ENCODE measurements around the gene RXRA. TPM values are rescaled to one million over a fixed set of nuclear protein-coding genes. Genes with fewer than 3 reads are reported as not detected.

RXRA gene
- polyA plus RNA-seq, 3 donors = 15.8 to 91.0 (median 23.2) TPM

GRCh38 chr9:134481762-134482161 is 155.5 kb downstream of the RXRA start:
- Histone ChIP-seq H3K27ac (ENCODE audit: low read depth in 1 of 2, low read length in 2 of 2) (no peak overlapping the region), H3K4me3 (replicated peaks in 1 of 3; ENCODE audit: low read depth in 2 of 3, low read length in 3 of 3) (no peak overlapping the region), H3K4me1 (ENCODE audit: control insufficient read depth in 1 of 2, insufficient read depth in 2 of 2, low read length in 2 of 2) (no peaks in the 10 kb centered on the region), H2AFZ (ENCODE audit: insufficient read depth, low read depth, low read length, poor library complexity, severe bottlenecking) (no peak overlapping the region), H3K36me3 (replicated peaks in 1 of 2; ENCODE audit: control insufficient read depth in 1 of 2, insufficient read depth in 2 of 2, low read length in 2 of 2) (no peaks in the 10 kb centered on the region), H3K9me3 (replicated peaks in 1 of 2; ENCODE audit: control insufficient read depth in 1 of 2, insufficient read depth in 1 of 2, low read length in 2 of 2) (peaks cover 4 to 13% of the 10 kb centered on the region in 2 donors), H3K4me2 (replicated peaks; ENCODE audit: extremely low read depth, low read length, poor library complexity, severe bottlenecking) (no peak overlapping the region), H3K9ac (ENCODE audit: insufficient read depth, low read length, poor library complexity, severe bottlenecking) (no peak overlapping the region), H3K27me3 (ENCODE audit: control insufficient read depth in 2 of 2, insufficient read depth in 2 of 2, low read length in 2 of 2) (no peaks in the 10 kb centered on the region), H4K20me1 (ENCODE audit: insufficient read depth, low read length) (no peaks in the 10 kb centered on the region), H3K79me2 (ENCODE audit: insufficient read depth, low read length) (no peaks in the 10 kb centered on the region)
- Mint-ChIP-seq H3K4me3 (no peak overlapping the region), H3K9me3 (peaks cover 8 to 19% (median 14%) of the 10 kb centered on the region in 7 donors), H3K4me1 (peaks cover 2% of the 10 kb centered on the region), H3K27ac (no peak overlapping the region), H3K27me3 (ENCODE audit: low read depth in 3 of 3) (peaks cover 1 to 5% (median 3%) of the 10 kb centered on the region in 3 donors), H3K36me3 (no peaks in the 10 kb centered on the region)
- no peak for DNase-seq
- TF ChIP-seq CTCF (IDR thresholded peaks at IDR 0.05) = no peak
- intact Hi-C loops (cut with micrococcal nuclease) = no loop called here
- 91% methylated on average over 5 of the region's 7 CpGs for WGBS (ENCODE audit: insufficient coverage)

GRCh38 chr9:134482226-134482625 is 156.0 kb downstream of the RXRA start:
- peaks cover 0 to 8% of the 10 kb centered on the region in 2 donors for H3K9me3 ChIP-seq (replicated peaks in 1 of 2; ENCODE audit: control insufficient read depth in 1 of 2, insufficient read depth in 1 of 2, low read length in 2 of 2)
- H3K36me3 ChIP-seq (replicated peaks in 1 of 2; ENCODE audit: control insufficient read depth in 1 of 2, insufficient read depth in 2 of 2, low read length in 2 of 2) = no peaks in the 10 kb centered on the region
- H3K27ac ChIP-seq (ENCODE audit: low read depth in 1 of 2, low read length in 2 of 2) = no peak overlapping the region
- no peak overlapping the region for H3K9ac ChIP-seq (ENCODE audit: insufficient read depth, low read length, poor library complexity, severe bottlenecking)
- peaks cover 1 to 5% (median 5%) of the 10 kb centered on the region in 3 donors for H3K27me3 Mint-ChIP-seq (ENCODE audit: low read depth in 3 of 3)
- H3K4me2 ChIP-seq (replicated peaks; ENCODE audit: extremely low read depth, low read length, poor library complexity, severe bottlenecking) = no peak overlapping the region
- H3K4me1 Mint-ChIP-seq = peaks cover 2% of the 10 kb centered on the region
- H3K9me3 Mint-ChIP-seq = peaks cover 5 to 14% (median 9%) of the 10 kb centered on the region in 7 donors
- intact Hi-C loops (cut with micrococcal nuclease) = no loop called here
- H3K4me3 ChIP-seq (replicated peaks in 1 of 3; ENCODE audit: low read depth in 2 of 3, low read length in 3 of 3) = no peak overlapping the region
- H3K4me1 ChIP-seq (ENCODE audit: control insufficient read depth in 1 of 2, insufficient read depth in 2 of 2, low read length in 2 of 2) = no peaks in the 10 kb centered on the region
- no peaks in the 10 kb centered on the region for H3K79me2 ChIP-seq (ENCODE audit: insufficient read depth, low read length)
- H2AFZ ChIP-seq (ENCODE audit: insufficient read depth, low read depth, low read length, poor library complexity, severe bottlenecking) = no peak overlapping the region
- TF ChIP-seq CTCF (IDR thresholded peaks at IDR 0.05) = no peak
- H3K27ac Mint-ChIP-seq = no peak overlapping the region
- H3K27me3 ChIP-seq (ENCODE audit: control insufficient read depth in 2 of 2, insufficient read depth in 2 of 2, low read length in 2 of 2) = no peaks in the 10 kb centered on the region
- DNase-seq = no peak
- WGBS (ENCODE audit: insufficient coverage) = 95% methylated on average over 10 of the region's 10 CpGs
- no peaks in the 10 kb centered on the region for H3K36me3 Mint-ChIP-seq
- no peaks in the 10 kb centered on the region for H4K20me1 ChIP-seq (ENCODE audit: insufficient read depth, low read length)
- no peak overlapping the region for H3K4me3 Mint-ChIP-seq
